GM21367 (cell line): ENCODE results near the gene CCNE1.
A peak's percentile ranks its signal among the peaks of the same experiment; 100 is the strongest.

ENCODE experiments used
- ATAC-seq: cut with Tn5 transposase; IDR thresholded peaks from one replicate; pipeline ENCODE4 v1.9.1; 2021; ENCODE audit not compliant: unreplicated experiment

The CCNE1 gene

GRCh38 chr19:29872224-29872731 lies 60.5 kb downstream of the CCNE1 start:
- no peak for ATAC-seq

GRCh38 chr19:29873024-29873800 lies 61.4 kb downstream of the CCNE1 start:
- peak; percentile 48 for ATAC-seq
